ENCODE results near the gene AKR1C4. TPM values are rescaled to one million over a fixed set of nuclear protein-coding genes. Genes with fewer than 3 reads are reported as not detected.
"Not testable (repeated sequence)": the region's sequence is repeated elsewhere in the genome, so short reads cannot be mapped to it uniquely, and the experiment has no call there.

The AKR1C4 gene
- total RNA-seq, 2 donors from 2014 or later, result not detected

DNA sequence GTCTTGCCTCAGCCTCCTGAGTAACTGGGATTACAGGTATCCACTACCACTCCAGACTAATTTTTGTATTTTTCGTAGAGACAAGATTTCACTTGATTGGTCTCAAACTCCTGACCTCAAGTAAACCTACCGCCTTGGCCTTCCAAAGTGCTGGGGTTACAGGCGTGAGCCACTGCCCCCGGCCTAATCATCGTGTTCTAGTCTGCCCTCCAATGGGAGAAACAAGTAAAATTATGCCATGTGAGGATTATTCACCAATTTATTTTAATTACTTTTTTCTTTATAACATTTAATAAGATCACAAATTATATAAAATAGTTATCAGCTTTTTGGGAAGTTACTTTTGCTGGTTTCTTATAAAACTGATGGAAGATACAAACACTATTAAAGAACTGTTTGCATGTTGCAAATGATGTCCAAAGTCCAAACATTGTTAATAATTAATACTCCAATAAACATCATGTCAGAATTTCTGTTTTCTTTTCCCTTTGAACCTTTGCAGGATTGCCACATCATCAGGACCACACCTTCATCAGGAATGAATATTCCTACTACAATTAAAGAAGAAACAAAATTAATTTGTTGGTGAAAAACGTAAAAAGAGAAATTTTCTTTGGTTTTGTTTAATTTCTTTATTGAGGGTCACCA lies 786 bp upstream of the AKR1C4 start:
- intact Hi-C loops (cut with DNase I), result no loop called here
- DNase-seq (ENCODE audit: low spot score), result no peak

GRCh38 chr10:5198386-5198785 lies 1.7 kb downstream of the AKR1C4 start:
- DNase-seq (ENCODE audit: low spot score), result no peak
- intact Hi-C loops (cut with DNase I), result no loop called here

- no peak for DNase-seq (ENCODE audit: low spot score)
- intact Hi-C loops (cut with DNase I), result no loop called here
Observed at GRCh38 chr10:5199398-5199797, 2.8 kb downstream of the AKR1C4 start.

DNA sequence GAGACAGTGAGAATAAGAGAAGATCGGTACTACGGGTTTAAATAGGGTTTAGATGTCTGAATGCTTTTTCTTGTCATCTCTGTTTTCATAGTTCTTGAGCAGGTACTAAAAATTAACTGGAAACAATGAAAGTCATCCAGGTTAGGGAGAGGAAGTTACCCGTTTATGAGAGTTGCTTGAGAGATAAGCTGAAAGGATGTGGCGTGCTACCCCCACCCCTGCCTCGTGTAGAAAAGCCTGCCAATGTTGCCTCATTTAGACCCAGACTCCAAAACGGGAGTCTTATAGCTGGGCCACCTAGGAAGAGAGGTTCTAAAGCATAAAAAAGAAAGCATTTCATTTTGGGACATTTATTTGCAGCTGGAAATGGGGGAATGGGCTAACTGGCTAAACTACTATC lies 10.2 kb downstream of the AKR1C4 start:
- DNase-seq (ENCODE audit: low spot score), result no peak
- intact Hi-C loops (cut with DNase I), result no loop called here

GRCh38 chr10:5209776-5210175 lies 13.1 kb downstream of the AKR1C4 start:
- intact Hi-C loops (cut with DNase I); DNase-seq (ENCODE audit: low spot score): not testable (repeated sequence)

GRCh38 chr10:5210261-5210660 lies 13.6 kb downstream of the AKR1C4 start:
- DNase-seq (ENCODE audit: low spot score); intact Hi-C loops (cut with DNase I): not testable (repeated sequence)

GRCh38 chr10:5211696-5212536 lies 15.3 kb downstream of the AKR1C4 start:
- no peak for DNase-seq (ENCODE audit: low spot score)
- intact Hi-C loops (cut with DNase I), result no loop called here

- intact Hi-C loops (cut with DNase I), result no loop called here
- DNase-seq (ENCODE audit: low spot score), result no peak
Observed at GRCh38 chr10:5216801-5217200, 20.2 kb downstream of the AKR1C4 start.

GRCh38 chr10:5219262-5219661 lies 22.6 kb downstream of the AKR1C4 start:
- DNase-seq (ENCODE audit: low spot score), result no peak
- intact Hi-C loops (cut with DNase I), result no loop called here

DNA sequence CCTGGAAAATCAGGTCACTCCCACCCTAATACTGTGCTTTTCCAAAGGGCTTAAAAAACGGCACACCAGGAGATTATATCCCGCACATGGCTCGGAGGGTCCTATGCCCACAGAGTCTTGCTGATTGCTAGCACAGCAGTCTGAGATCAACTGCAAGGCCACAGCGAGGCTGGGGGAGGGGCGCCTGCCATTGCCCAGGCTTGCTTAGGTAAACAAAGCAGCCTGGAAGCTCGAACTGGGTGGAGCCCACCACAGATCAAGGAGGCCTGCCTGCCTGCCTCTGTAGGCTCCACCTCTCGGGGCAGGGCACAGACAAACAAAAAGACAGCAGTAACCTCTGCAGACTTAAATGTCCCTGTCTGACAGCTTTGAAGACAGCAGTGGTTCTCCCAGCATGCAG lies 26.3 kb downstream of the AKR1C4 start:
- DNase-seq (ENCODE audit: low spot score); intact Hi-C loops (cut with DNase I): not testable (repeated sequence)

- no peak for DNase-seq (ENCODE audit: low spot score)
- intact Hi-C loops (cut with DNase I), result no loop called here
Observed at GRCh38 chr10:5229019-5229418, 32.4 kb downstream of the AKR1C4 start.

GRCh38 chr10:5233324-5233723 lies 36.7 kb downstream of the AKR1C4 start:
- no peak for DNase-seq (ENCODE audit: low spot score)
- intact Hi-C loops (cut with DNase I), result no loop called here

DNA sequence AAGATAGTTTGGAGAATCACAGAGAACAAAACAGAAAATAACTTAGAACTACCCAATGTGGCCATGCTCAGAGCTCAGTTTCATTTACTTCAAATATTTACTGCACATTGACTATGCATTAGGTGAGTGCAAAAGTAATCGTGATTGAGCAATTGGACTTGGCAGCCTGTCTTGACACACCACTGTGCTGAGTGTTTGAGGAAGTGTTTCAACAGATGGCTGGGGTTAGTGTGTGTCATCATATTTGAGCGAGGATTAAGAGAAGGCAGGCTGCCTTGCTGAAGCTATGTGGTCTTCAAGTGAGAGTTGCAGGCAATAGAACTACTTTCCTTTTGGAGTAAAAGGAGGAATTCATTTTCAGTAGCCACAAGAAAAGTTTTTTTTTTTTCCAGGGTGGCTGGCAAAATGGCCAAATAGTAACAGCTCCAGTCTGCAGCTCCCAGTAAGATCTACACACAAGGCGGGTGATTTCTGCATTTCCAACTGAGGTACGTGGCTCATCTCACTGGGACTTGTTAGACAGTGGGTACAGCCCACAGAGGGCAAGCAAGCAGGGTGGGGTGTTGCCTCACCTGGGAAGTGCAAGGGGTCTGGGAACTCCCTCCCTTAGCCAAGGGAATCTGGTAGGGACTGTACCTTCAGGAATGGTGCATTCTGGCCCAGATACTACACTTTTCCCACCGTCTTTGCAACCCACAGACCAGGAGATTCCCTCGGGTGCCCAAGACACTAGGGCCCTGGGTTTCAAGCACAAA lies 37.6 kb downstream of the AKR1C4 start:
- intact Hi-C loops (cut with DNase I), result no loop called here
- DNase-seq (ENCODE audit: low spot score), result no peak

DNA sequence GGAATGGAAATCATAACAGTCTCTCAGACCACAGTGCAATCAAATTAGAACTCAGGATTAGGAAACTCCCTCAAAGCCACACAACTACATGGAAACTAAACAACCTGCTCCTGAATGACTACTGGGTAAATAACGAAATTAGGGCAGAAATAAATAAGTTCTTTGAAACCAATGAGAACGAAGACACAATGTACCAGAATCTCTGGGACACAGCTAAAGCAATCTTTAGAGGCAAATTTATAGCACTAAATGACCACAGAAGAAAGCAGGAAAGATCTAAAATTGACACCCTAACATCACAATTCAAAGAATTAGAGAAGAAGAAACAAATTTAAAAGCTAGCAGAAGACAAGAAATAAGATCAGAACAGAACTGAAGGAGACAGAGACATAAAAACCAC lies 40.9 kb downstream of the AKR1C4 start:
- intact Hi-C loops (cut with DNase I); DNase-seq (ENCODE audit: low spot score): not testable (repeated sequence)

GRCh38 chr10:5242585-5242984 lies 45.9 kb downstream of the AKR1C4 start:
- intact Hi-C loops (cut with DNase I), result no loop called here
- no peak for DNase-seq (ENCODE audit: low spot score)

DNA sequence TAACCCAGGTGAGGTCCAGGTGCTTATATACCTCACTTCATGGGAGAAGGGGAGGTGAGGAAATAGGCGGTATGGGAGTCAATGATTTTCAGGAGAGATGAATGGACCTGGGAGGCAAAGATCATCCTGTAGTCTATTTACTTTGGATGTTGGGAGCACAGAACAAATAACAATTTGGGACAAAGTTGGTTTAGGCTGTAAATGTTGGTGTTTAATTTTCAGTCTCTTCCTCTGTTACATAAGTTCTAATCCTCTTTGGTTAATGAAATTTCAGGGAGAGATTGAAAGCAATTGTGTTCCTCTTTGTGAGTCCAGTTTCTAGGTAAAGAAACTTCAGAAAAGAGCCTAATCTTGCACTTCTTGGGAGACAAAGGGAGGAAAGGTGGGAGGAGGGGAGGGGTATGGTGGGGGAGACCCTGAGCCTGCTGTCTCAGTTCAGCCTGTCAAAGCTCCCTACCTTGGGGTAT lies 46.9 kb downstream of the AKR1C4 start:
- intact Hi-C loops (cut with DNase I), result no loop called here
- DNase-seq (ENCODE audit: low spot score), result no peak

DNA sequence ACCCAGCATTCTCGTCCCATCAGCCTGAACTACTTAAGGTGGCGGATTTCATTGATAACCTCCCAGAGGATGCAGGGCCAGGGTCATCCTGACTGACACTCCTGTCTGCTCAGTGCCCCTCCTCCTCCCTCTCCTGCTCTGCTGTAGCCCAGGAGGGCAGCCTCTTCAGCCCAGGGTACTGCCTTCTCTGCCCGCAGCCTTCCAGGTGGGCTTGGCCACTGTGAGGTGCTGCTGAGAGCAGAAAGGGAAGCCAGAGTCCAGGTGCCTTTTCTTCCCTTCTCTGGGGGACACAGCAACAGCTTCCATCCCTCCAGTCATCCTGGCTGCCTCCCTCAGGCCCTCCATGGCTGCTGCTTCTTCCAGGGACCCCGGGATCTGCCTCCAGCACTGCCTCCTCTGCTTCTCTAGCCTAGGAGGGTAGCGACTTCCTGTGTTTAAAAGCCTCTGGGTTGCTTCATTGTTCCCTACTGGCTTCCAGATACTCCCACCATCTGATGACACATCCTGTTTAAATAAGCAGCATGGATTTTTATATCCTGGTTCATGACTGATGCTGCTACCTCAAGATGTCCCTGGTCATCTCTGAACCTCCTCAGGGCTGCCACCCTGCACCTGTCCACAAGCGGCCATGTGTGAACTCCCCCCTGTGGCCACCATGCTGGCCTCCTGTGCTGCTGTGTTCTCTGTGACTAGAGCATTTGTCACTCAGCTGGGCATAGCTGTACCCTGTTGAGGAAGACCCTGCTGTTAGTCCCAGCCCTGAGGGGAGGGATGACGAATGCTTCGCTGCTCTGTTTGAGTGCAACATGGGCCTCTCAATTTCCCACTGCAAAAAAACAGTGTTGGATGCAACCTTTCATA lies 55.8 kb downstream of the AKR1C4 start:
- DNase-seq (ENCODE audit: low spot score), result no peak
- intact Hi-C loops (cut with DNase I), result no loop called here

DNA sequence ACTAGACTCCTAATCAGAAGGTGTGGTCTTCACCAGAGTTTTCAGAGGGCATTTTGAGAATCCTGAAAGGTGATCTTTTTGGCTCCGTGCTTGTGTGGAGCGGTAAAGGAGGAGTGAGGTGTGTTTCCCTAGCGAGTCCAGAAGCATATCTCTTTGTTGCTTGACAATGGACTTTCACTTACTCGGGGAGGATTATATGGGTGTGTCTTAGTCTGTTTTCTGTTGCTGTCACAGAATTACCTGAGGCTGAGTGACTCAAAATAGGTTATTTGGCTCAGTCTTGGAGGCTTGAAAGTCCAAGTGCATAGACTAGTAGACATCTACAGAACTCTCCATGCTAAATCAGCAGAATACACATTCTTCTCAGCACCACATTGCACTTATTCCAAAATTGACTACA lies 57.9 kb downstream of the AKR1C4 start:
- DNase-seq (ENCODE audit: low spot score), result no peak
- intact Hi-C loops (cut with DNase I), result no loop called here

GRCh38 chr10:5257768-5258167 lies 61.1 kb downstream of the AKR1C4 start:
- intact Hi-C loops (cut with DNase I); DNase-seq (ENCODE audit: low spot score): not testable (repeated sequence)

Measured in posterior vena cava (tissue), 2 donors.